ENCODE data around the gene GPATCH2.

GPATCH2 gene

DNA sequence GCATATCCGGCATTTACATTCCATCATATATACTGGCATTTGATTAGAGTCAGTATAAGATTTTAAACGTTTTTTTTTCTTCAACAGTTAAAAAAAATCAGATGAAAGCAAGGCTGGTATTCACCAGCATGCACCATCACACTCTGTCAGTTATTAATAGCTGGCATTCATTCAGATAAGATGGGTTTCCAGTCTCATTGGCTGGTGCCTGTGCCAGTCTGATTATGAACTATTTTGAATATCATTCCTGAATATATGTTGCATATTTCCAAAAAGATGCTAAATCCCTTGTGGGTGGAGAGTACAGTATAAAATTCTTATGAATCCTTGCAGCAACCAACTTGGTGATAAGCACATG lies 211.7 kb downstream of the GPATCH2 start:
- POLR2A ChIA-PET = no interaction called here
- DNase-seq (ENCODE audit: low read depth, low spot score) = no peak
- CTCF ChIA-PET = no interaction called here
- no peak for TF ChIP-seq CTCF (IDR thresholded peaks at IDR 0.05; ENCODE audit: insufficient read depth, low read length, missing control alignments)
- no peak overlapping the region for H3K4me3 ChIP-seq (ENCODE audit: low read depth, low read length)

DNA sequence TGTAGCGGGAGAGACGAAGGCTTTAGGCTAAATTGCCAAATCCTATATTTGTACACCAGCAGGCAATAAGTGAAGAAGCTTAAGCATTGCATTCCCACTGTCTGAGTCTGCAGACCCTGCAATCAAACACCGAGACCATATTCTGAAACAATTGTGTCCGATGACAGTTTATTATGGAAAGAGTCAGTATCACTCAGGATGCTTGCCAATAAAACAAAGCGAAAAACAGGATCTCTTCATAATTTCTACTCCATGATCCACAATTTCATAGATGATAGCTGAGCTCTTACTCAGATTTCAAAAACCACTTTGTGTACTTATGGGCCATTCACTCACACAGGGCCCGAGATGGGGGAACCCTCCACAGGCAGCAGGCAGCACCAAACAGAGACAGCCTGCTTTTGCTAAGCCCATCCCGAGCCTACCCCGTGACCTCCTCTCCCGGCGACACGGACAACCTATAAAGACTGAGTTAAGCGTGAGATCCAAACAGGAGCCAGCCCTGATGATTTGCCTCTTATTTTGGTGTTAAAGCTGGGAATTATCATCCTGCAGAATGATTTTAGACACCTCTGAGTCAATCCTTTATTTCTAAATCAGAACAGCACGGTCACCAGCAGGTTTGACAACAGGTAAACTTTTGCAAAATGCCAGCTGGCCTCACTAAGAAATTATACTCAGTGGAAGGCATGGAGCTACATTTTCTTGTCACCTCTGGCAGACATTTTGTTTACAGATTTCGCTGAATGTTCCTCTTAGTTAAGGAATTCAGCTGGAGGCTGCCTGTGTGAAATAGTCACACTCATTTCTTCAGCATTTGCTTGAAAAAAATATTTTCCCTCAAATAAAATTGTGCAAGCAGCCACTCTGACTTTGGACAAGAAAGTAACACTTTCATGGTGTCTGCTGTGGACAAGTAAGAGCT lies 212.4 kb downstream of the GPATCH2 start:
- POLR2A ChIA-PET = no interaction called here
- TF ChIP-seq CTCF (IDR thresholded peaks at IDR 0.05; ENCODE audit: insufficient read depth, low read length, missing control alignments) = no peak
- H3K4me3 ChIP-seq (ENCODE audit: low read depth, low read length) = no peak overlapping the region

GRCh38 chr1:217417363-217417762 lies 213.5 kb downstream of the GPATCH2 start:
- TF ChIP-seq CTCF (IDR thresholded peaks at IDR 0.05; ENCODE audit: insufficient read depth, low read length, missing control alignments) = no peak
- CTCF ChIA-PET = no interaction called here
- DNase-seq (ENCODE audit: low read depth, low spot score) = no peak
- POLR2A ChIA-PET = no interaction called here
- no peak overlapping the region for H3K4me3 ChIP-seq (ENCODE audit: low read depth, low read length)

More for the DNA sequence above, 212.4 kb downstream of the GPATCH2 start:
- CTCF ChIA-PET = no interaction called here
- no peak for DNase-seq (ENCODE audit: low read depth, low spot score)

DNA sequence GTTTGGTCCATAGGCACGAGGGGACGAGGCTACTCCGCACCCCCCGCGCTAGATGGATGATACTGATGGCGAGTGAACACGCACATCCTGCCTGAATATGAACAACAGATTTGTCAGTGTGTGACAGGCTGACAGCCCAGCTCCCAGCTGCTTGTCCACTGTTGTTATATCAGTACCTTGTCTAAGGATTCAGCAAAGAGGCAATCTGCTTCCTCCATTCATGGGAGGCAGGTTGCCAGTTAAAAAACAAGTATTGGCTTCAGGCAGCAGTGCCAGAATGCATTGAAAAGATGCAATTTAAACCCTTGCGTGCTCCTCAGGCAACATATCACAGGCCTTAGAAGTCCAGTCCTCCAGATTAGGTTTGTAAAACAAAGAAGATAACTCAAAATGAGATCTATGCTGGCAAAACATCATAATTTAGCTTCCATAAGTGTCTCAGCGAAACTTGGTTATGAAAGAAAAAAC lies 223.3 kb downstream of the GPATCH2 start:
- no peak overlapping the region for H3K4me3 ChIP-seq (ENCODE audit: low read depth, low read length)
- DNase-seq (ENCODE audit: low read depth, low spot score) = no peak
- ChIA-PET POLR2A (no interaction called here), CTCF (no interaction called here)
- TF ChIP-seq CTCF (IDR thresholded peaks at IDR 0.05; ENCODE audit: insufficient read depth, low read length, missing control alignments) = no peak

DNA sequence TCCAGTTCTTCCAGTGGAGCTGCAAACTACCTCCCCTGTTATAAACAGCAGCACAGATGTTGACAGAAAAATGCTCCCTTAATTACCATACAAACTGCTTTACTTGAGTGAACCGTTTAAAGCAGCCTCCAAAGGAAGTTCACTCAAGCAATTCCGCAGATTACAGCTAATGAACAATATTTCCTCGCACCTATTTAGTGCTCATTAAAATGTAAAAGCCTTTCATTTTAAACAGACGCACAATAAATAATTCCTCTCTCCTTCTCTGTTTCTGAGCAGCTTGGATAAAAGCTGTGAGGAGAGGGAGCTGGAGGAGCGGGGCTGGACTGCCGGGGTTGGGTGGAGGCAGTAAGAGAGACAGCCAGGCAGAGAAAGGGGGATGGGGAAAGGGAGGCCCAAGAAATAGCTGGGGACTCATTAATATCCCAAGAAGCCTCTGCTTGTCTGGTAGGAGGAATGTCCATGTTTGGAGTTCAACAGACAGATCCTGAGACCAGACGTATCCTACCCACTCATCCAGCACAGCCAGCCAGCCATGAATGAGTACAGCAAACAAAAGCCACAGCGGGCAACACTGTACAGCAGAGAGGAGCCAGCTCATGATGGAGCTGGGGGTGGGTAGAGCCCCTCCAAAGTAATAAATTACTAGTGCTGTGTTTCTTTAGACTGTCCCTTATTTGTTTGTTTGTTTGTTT lies 227.7 kb downstream of the GPATCH2 start:
- CTCF ChIA-PET = no interaction called here
- no peak for TF ChIP-seq CTCF (IDR thresholded peaks at IDR 0.05; ENCODE audit: insufficient read depth, low read length, missing control alignments)
- H3K4me3 ChIP-seq (ENCODE audit: low read depth, low read length) = no peak overlapping the region
- no peak for DNase-seq (ENCODE audit: low read depth, low spot score)
- POLR2A ChIA-PET = no interaction called here

- TF ChIP-seq CTCF (IDR thresholded peaks at IDR 0.05; ENCODE audit: insufficient read depth, low read length, missing control alignments) = no peak
- CTCF ChIA-PET = no interaction called here
- no peak overlapping the region for H3K4me3 ChIP-seq (ENCODE audit: low read depth, low read length)
- POLR2A ChIA-PET = no interaction called here
- no peak for DNase-seq (ENCODE audit: low read depth, low spot score)
These were observed 228.6 kb downstream of the GPATCH2 start for GRCh38 chr1:217402301-217402700.

Data from AG04449 (cell line).